ENCODE data around the gene CUEDC2.

The CUEDC2 gene

GRCh38 chr10:102432162-102432950 lies at the start of gene CUEDC2:
CUEDC2 (minus strand) TSS chr10:102432574; CDS start chr10:102425188, 7,386 bp downstream.
- in situ Hi-C loops (cut with MboI; ENCODE audit: low pct_unique_long_range_greater_than_20kb, low sequenced_read_pairs) = no loop called here
- DNase-seq = peak; percentile 99

- DNase-seq = no peak
- in situ Hi-C loops (cut with MboI; ENCODE audit: low pct_unique_long_range_greater_than_20kb, low sequenced_read_pairs) = loop anchor here (25.0 kb wide), 1 partner anchor 243 kb away; the partner anchor contains the start of genes ELOVL3, GBF1 and PITX3
Observed at GRCh38 chr10:102480396-102480795, 48.0 kb upstream of the CUEDC2 start.

GRCh38 chr10:102479651-102480050 lies 47.3 kb upstream of the CUEDC2 start:
- in situ Hi-C loops (cut with MboI; ENCODE audit: low pct_unique_long_range_greater_than_20kb, low sequenced_read_pairs) = loop anchor here (25.0 kb wide), 1 partner anchor 242 kb away; the partner anchor contains the start of genes ELOVL3, GBF1 and PITX3

GRCh38 chr10:102476466-102477141 lies 44.2 kb upstream of the CUEDC2 start:
- in situ Hi-C loops (cut with MboI; ENCODE audit: low pct_unique_long_range_greater_than_20kb, low sequenced_read_pairs) = loop anchor here (25.0 kb wide), 1 partner anchor 239 kb away; the partner anchor contains the start of genes ELOVL3, GBF1 and PITX3
- DNase-seq = no peak

More at GRCh38 chr10:102479651-102480050, 47.3 kb upstream of the CUEDC2 start:
- DNase-seq = no peak

- in situ Hi-C loops (cut with MboI; ENCODE audit: low pct_unique_long_range_greater_than_20kb, low sequenced_read_pairs) = loop anchor here (25.0 kb wide), 1 partner anchor 238 kb away; the partner anchor contains the start of genes ELOVL3, GBF1 and PITX3
- DNase-seq = no peak
Observed at GRCh38 chr10:102475451-102476040, 43.2 kb upstream of the CUEDC2 start.

- DNase-seq = no peak
- in situ Hi-C loops (cut with MboI; ENCODE audit: low pct_unique_long_range_greater_than_20kb, low sequenced_read_pairs) = no loop called here
Observed at GRCh38 chr10:102473445-102474331, 41.3 kb upstream of the CUEDC2 start.

- in situ Hi-C loops (cut with MboI; ENCODE audit: low pct_unique_long_range_greater_than_20kb, low sequenced_read_pairs) = no loop called here
- no peak for DNase-seq
Observed at GRCh38 chr10:102470579-102471546, 38.5 kb upstream of the CUEDC2 start.

GRCh38 chr10:102468683-102469082 lies 36.3 kb upstream of the CUEDC2 start:
- DNase-seq = no peak
- in situ Hi-C loops (cut with MboI; ENCODE audit: low pct_unique_long_range_greater_than_20kb, low sequenced_read_pairs) = no loop called here

GRCh38 chr10:102467971-102468438 lies 35.6 kb upstream of the CUEDC2 start:
- in situ Hi-C loops (cut with MboI; ENCODE audit: low pct_unique_long_range_greater_than_20kb, low sequenced_read_pairs) = no loop called here

GRCh38 chr10:102467318-102467717 lies 34.9 kb upstream of the CUEDC2 start:
- in situ Hi-C loops (cut with MboI; ENCODE audit: low pct_unique_long_range_greater_than_20kb, low sequenced_read_pairs) = no loop called here
- DNase-seq = no peak

More at GRCh38 chr10:102467971-102468438, 35.6 kb upstream of the CUEDC2 start:
- DNase-seq = peak; percentile 60

- in situ Hi-C loops (cut with MboI; ENCODE audit: low pct_unique_long_range_greater_than_20kb, low sequenced_read_pairs) = no loop called here
- DNase-seq = no peak
Observed at GRCh38 chr10:102465466-102465865, 33.1 kb upstream of the CUEDC2 start.

- DNase-seq = no peak
- in situ Hi-C loops (cut with MboI; ENCODE audit: low pct_unique_long_range_greater_than_20kb, low sequenced_read_pairs) = no loop called here
Observed at GRCh38 chr10:102463983-102464382, 31.6 kb upstream of the CUEDC2 start.

GRCh38 chr10:102462512-102463054 lies 30.2 kb upstream of the CUEDC2 start:
- in situ Hi-C loops (cut with MboI; ENCODE audit: low pct_unique_long_range_greater_than_20kb, low sequenced_read_pairs) = no loop called here
- DNase-seq = no peak

- in situ Hi-C loops (cut with MboI; ENCODE audit: low pct_unique_long_range_greater_than_20kb, low sequenced_read_pairs) = no loop called here
- peak; percentile 84 for DNase-seq
Observed at GRCh38 chr10:102461187-102462054, 29.0 kb upstream of the CUEDC2 start.

- DNase-seq = no peak
- in situ Hi-C loops (cut with MboI; ENCODE audit: low pct_unique_long_range_greater_than_20kb, low sequenced_read_pairs) = no loop called here
Observed at GRCh38 chr10:102460836-102461186, 28.4 kb upstream of the CUEDC2 start.

GRCh38 chr10:102458656-102459055 lies 26.3 kb upstream of the CUEDC2 start:
- in situ Hi-C loops (cut with MboI; ENCODE audit: low pct_unique_long_range_greater_than_20kb, low sequenced_read_pairs) = no loop called here

More at GRCh38 chr10:102458656-102459055, 26.3 kb upstream of the CUEDC2 start:
- DNase-seq = no peak
